Glutamatergic neuron (in vitro differentiated cells): Measurements from ENCODE around the gene TOB2. TPM values are rescaled to one million over a fixed set of nuclear protein-coding genes. Genes with fewer than 3 reads are reported as not detected.
A peak's percentile ranks its signal among the peaks of the same experiment; 100 is the strongest.
"Not testable (repeated sequence)": the region's sequence is repeated elsewhere in the genome, so short reads cannot be mapped to it uniquely, and the experiment has no call there.

Experiments used
- DNase-seq: peaks from one replicate; pipeline ENCODE4 v3.0.0; 2022
- H3K27ac Mint-ChIP-seq: one replicate; pipeline ENCODE4 v1.8.0; 2020; ENCODE audit warnings: mild to moderate bottlenecking, mixed read lengths, inconsistent platforms; ENCODE audit not compliant: unreplicated experiment
- H3K27me3 Mint-ChIP-seq: one replicate; pipeline ENCODE4 v1.8.0; 2020; ENCODE audit warnings: mild to moderate bottlenecking, moderate library complexity, mixed read lengths, inconsistent platforms; ENCODE audit not compliant: unreplicated experiment
- H3K36me3 Mint-ChIP-seq: one replicate; pipeline ENCODE4 v1.8.0; 2020; ENCODE audit warnings: mild to moderate bottlenecking, mixed read lengths, inconsistent platforms; ENCODE audit not compliant: unreplicated experiment
- H3K4me1 Mint-ChIP-seq: one replicate; pipeline ENCODE4 v1.8.0; 2020; ENCODE audit warnings: mild to moderate bottlenecking, low read depth, mixed read lengths, inconsistent platforms; ENCODE audit not compliant: unreplicated experiment
- H3K4me3 Mint-ChIP-seq: one replicate; pipeline ENCODE4 v1.8.0; 2020; ENCODE audit warnings: mild to moderate bottlenecking, mixed read lengths, inconsistent platforms; ENCODE audit not compliant: unreplicated experiment
- H3K9me3 Mint-ChIP-seq: one replicate; pipeline ENCODE4 v1.8.0; 2020; ENCODE audit warnings: mild to moderate bottlenecking, moderate library complexity, mixed read lengths, inconsistent platforms; ENCODE audit not compliant: unreplicated experiment
- total RNA-seq: library from RNA; stranded (reverse); fragmentation: NEBNext Ultra II Directional; extraction: Animal tissue kit (Norgen Biotek cat#: 25700); gene quantifications from one replicate; pipeline ENCODE4 v1.2.1, GENCODE V29; 2021; ENCODE audit not compliant: unreplicated experiment
- TF ChIP-seq, protein P1 (sequence below): fragments of 200-600 bp; sonication (generic); IDR thresholded peaks from one replicate; pipeline ENCODE4 v1.5.0; 2021; ENCODE audit not compliant: partially characterized antibody, unreplicated experiment

The TOB2 gene
- total RNA-seq, 1 donor from 2014 or later = 43.3 TPM

DNA sequence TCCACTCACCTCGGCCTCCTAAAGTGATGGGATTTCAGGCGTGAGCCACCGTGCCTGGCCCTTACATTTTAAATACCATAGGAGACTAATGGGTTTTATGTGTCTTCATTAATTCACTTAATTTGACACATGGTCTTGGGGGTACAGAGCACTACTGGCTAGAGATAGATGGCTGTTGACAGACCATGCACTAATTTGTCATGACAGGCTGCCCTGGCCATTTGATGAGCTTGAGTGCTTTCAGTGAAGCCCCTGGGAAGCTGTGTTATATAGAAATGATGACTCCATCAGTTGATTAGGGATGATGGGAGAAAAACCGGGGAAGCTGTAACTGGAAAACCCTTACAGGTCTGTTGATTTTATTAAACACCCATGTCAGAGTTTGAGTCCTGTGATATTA is 15.3 kb upstream of the TOB2 start:
- Mint-ChIP-seq H3K27ac (no peak overlapping the region), H3K4me1 (no peaks in the 10 kb centered on the region), H3K27me3 (no peaks in the 10 kb centered on the region), H3K4me3 (no peak overlapping the region), H3K36me3 (no peaks in the 10 kb centered on the region), H3K9me3 (no peaks in the 10 kb centered on the region)
- TF ChIP-seq, protein P1, sequence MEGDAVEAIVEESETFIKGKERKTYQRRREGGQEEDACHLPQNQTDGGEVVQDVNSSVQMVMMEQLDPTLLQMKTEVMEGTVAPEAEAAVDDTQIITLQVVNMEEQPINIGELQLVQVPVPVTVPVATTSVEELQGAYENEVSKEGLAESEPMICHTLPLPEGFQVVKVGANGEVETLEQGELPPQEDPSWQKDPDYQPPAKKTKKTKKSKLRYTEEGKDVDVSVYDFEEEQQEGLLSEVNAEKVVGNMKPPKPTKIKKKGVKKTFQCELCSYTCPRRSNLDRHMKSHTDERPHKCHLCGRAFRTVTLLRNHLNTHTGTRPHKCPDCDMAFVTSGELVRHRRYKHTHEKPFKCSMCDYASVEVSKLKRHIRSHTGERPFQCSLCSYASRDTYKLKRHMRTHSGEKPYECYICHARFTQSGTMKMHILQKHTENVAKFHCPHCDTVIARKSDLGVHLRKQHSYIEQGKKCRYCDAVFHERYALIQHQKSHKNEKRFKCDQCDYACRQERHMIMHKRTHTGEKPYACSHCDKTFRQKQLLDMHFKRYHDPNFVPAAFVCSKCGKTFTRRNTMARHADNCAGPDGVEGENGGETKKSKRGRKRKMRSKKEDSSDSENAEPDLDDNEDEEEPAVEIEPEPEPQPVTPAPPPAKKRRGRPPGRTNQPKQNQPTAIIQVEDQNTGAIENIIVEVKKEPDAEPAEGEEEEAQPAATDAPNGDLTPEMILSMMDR = no peak
- DNase-seq = no peak

DNA sequence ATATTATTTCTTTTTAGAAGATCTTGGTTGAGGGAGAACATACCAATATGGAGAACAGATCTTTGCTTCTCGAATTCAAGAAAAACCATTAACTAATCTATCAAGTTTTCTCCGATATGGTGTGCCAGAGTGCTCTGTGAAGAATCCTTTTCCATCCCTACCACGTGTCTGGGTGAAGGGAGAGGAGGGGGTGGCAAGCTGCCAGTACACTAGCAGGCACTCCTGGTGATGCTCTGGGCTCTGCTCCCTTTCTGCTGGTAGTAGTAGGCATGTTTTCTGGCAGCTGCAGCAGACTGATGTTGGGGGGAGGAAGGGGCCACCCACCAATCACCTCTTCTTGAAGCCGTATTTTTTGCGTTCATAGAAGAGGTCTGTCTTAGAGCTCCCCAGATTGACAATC is 13.5 kb upstream of the TOB2 start:
- DNase-seq = not testable (repeated sequence)

DNA sequence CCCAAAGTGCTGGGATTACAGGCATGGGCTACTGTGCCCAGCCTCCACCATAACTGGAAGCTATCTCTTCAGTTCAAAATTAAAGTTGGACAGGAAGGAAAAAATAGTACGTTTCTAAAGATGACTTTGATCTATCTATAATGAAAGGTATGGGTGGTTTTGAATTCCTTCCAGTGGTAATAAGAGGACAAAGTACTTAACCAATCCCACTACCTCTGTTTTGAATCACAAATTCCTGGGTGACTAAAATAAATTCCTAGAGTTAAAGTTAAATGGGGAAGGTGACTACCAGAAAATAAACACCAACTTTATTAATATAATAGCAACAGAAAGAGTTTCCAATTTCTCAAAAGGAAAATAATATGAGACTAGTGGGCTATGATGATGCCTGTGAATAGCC is 12.8 kb upstream of the TOB2 start:
- no peaks in the 10 kb centered on the region for H3K36me3 Mint-ChIP-seq

More for the DNA sequence above, 13.5 kb upstream of the TOB2 start:
- H3K36me3 Mint-ChIP-seq, H3K27me3 Mint-ChIP-seq, H3K27ac Mint-ChIP-seq, H3K9me3 Mint-ChIP-seq, H3K4me3 Mint-ChIP-seq, H3K4me1 Mint-ChIP-seq: not testable (repeated sequence)

DNA sequence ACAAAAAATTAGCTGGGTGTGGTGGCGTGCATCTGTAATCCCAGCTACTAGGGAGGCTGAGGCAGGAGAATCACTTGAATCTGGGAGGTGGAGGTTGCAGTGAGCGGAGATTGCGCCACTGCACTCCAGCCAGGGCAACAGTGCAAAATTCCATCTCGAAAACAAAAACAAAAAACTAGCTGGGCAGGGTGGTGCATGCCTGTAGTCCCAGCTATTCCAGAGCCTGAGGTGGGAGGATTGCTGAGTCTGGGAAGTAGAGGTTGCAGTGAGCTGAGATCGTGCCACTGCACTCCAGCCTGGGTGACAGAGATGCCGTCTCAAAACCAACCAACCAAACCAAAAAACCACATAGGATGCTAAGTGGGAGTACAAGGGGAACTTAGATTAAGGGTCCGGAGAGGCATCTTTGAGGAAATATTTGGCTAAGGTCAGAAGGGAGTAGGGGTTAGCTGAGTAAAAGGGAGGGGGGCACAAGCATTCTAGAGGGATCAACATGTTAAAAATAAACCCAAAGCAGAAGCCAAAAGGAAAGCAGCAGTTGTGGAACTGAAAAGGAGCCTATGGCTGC is 11.6 kb upstream of the TOB2 start:
- Mint-ChIP-seq H3K36me3 (no peaks in the 10 kb centered on the region), H3K27me3 (no peaks in the 10 kb centered on the region), H3K27ac (peak overlapping the region; percentile 44), H3K9me3 (no peaks in the 10 kb centered on the region), H3K4me1 (no peaks in the 10 kb centered on the region), H3K4me3 (no peak overlapping the region)
- DNase-seq = no peak
- TF ChIP-seq, protein P1 = no peak

More for the DNA sequence above, 12.8 kb upstream of the TOB2 start:
- no peak for DNase-seq
- TF ChIP-seq, protein P1 = no peak
- no peak overlapping the region for H3K27ac Mint-ChIP-seq
- H3K9me3 Mint-ChIP-seq = no peaks in the 10 kb centered on the region
- no peak overlapping the region for H3K4me3 Mint-ChIP-seq
- H3K4me1 Mint-ChIP-seq = no peaks in the 10 kb centered on the region
- H3K27me3 Mint-ChIP-seq = no peaks in the 10 kb centered on the region

DNA sequence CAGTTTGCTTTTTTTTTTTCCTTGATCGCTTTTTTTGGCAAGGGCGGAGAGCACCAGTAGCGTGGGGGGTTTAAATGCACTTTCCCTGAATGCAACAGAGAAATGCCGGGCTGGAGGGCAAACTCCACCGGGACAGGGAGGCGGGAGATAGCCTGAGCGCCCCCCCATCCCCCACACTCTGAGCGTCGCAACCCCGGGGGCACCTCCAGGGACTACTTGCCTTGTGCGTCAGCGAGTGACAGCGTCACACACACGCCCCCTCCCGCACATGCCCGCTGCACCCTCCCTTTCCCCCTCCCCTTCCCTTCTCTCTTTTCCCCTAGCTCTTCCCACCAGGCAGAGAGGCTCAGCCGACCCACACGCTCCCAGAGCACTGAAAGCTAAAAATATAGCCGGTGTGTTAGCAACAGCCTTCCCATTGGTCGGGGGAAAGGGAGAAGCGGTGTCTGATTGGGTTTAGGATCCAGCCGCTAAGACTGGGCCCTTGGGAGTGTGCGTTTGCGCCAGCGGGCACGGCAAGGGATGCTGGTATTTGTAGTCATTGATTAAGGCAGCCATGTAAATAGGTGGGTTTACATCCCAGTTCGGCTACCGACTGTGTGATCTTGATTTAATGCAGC is 1.7 kb upstream of the TOB2 start:
- Mint-ChIP-seq H3K9me3 (peaks cover 12% of the 10 kb centered on the region), H3K27me3 (peaks cover 6% of the 10 kb centered on the region), H3K4me1 (peaks cover 9% of the 10 kb centered on the region), H3K4me3 (peak overlapping the region; percentile 96), H3K27ac (peak overlapping the region; percentile 99), H3K36me3 (no peaks in the 10 kb centered on the region)
- TF ChIP-seq, protein P1 = no peak
- peak; percentile 94 for DNase-seq
